ENCODE data around the gene STARD3NL.
"Not testable (repeated sequence)": the region's sequence is repeated elsewhere in the genome, so short reads cannot be mapped to it uniquely, and the experiment has no call there.

Gene STARD3NL

GRCh38 chr7:38269704-38270346 is 91.8 kb downstream of the STARD3NL start:
- not testable (repeated sequence) for DNase-seq

- DNase-seq, result not testable (repeated sequence)
Measured at GRCh38 chr7:38270405-38270804, 92.4 kb downstream of the STARD3NL start.

- no peak for DNase-seq
Measured at GRCh38 chr7:38273286-38273995, 95.4 kb downstream of the STARD3NL start, which contains the start of gene TARP. TSS of gene TARP (minus strand) at chr7:38273636.

GRCh38 chr7:38274486-38274885 is 96.4 kb downstream of the STARD3NL start:
- DNase-seq, result no peak

GRCh38 chr7:38274927-38275620 is 97.0 kb downstream of the STARD3NL start:
- no peak for DNase-seq

GRCh38 chr7:38276096-38276877 is 98.2 kb downstream of the STARD3NL start:
- DNase-seq, result no peak

- no peak for DNase-seq
Measured at GRCh38 chr7:38280000-38280399, 102.0 kb downstream of the STARD3NL start.

Measured in NCI-H345 (cell line).